ENCODE measurements around the gene RPS6KA3. TPM values are rescaled to one million over a fixed set of nuclear protein-coding genes. Genes with fewer than 3 reads are reported as not detected.

Gene RPS6KA3
- total RNA-seq, 1 donor from 2014 or later, result 50.9 TPM

GRCh38 chrX:20159797-20160385 lies 106.8 kb downstream of the RPS6KA3 start:
- TF ChIP-seq, protein P1, sequence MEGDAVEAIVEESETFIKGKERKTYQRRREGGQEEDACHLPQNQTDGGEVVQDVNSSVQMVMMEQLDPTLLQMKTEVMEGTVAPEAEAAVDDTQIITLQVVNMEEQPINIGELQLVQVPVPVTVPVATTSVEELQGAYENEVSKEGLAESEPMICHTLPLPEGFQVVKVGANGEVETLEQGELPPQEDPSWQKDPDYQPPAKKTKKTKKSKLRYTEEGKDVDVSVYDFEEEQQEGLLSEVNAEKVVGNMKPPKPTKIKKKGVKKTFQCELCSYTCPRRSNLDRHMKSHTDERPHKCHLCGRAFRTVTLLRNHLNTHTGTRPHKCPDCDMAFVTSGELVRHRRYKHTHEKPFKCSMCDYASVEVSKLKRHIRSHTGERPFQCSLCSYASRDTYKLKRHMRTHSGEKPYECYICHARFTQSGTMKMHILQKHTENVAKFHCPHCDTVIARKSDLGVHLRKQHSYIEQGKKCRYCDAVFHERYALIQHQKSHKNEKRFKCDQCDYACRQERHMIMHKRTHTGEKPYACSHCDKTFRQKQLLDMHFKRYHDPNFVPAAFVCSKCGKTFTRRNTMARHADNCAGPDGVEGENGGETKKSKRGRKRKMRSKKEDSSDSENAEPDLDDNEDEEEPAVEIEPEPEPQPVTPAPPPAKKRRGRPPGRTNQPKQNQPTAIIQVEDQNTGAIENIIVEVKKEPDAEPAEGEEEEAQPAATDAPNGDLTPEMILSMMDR (IDR thresholded peaks at IDR 0.05; ENCODE audit: unreplicated experiment), result no peak
- H3K27me3 Mint-ChIP-seq (ENCODE audit: unreplicated experiment), result no peaks in the 10 kb centered on the region
- no peak overlapping the region for H3K4me3 Mint-ChIP-seq (ENCODE audit: unreplicated experiment)
- DNase-seq (ENCODE audit: low spot score), result no peak
- no peak overlapping the region for H3K27ac Mint-ChIP-seq (ENCODE audit: unreplicated experiment)
- H3K4me1 Mint-ChIP-seq (ENCODE audit: unreplicated experiment), result no peaks in the 10 kb centered on the region
- no peaks in the 10 kb centered on the region for H3K9me3 Mint-ChIP-seq (ENCODE audit: unreplicated experiment)
- peaks cover 29% of the 10 kb centered on the region for H3K36me3 Mint-ChIP-seq (ENCODE audit: low read depth, unreplicated experiment)

DNA sequence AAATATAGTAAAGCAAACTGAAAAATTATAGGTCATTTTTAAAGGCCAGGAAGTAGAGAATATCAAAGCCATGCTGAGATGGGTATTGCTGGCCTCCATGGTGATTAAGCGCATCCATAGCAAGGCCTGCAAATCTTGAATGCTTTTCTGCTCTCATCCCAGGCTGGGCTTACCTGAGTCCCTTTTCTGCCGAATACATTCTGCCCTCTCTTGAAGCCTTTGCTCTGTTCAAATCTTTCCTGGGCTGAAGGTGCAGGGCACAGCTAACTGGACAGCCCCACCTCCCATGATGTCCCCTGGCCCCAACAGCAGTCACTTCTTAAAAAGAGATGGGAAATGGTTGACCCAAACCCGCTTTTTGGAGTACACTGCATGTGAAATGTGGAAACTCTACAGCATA lies 115.0 kb downstream of the RPS6KA3 start:
- no peaks in the 10 kb centered on the region for H3K27me3 Mint-ChIP-seq (ENCODE audit: unreplicated experiment)
- H3K27ac Mint-ChIP-seq (ENCODE audit: unreplicated experiment), result no peak overlapping the region
- no peak for DNase-seq (ENCODE audit: low spot score)
- TF ChIP-seq, protein P1 (IDR thresholded peaks at IDR 0.05; ENCODE audit: unreplicated experiment), result no peak
- H3K4me1 Mint-ChIP-seq (ENCODE audit: unreplicated experiment), result no peaks in the 10 kb centered on the region
- peaks cover 24% of the 10 kb centered on the region for H3K36me3 Mint-ChIP-seq (ENCODE audit: low read depth, unreplicated experiment)
- no peak overlapping the region for H3K4me3 Mint-ChIP-seq (ENCODE audit: unreplicated experiment)
- H3K9me3 Mint-ChIP-seq (ENCODE audit: unreplicated experiment), result no peaks in the 10 kb centered on the region

- H3K4me3 Mint-ChIP-seq (ENCODE audit: unreplicated experiment), result no peak overlapping the region
- H3K27ac Mint-ChIP-seq (ENCODE audit: unreplicated experiment), result no peak overlapping the region
- no peak for DNase-seq (ENCODE audit: low spot score)
- no peaks in the 10 kb centered on the region for H3K27me3 Mint-ChIP-seq (ENCODE audit: unreplicated experiment)
- peaks cover 11% of the 10 kb centered on the region for H3K36me3 Mint-ChIP-seq (ENCODE audit: low read depth, unreplicated experiment)
- H3K9me3 Mint-ChIP-seq (ENCODE audit: unreplicated experiment), result no peaks in the 10 kb centered on the region
- H3K4me1 Mint-ChIP-seq (ENCODE audit: unreplicated experiment), result no peaks in the 10 kb centered on the region
- TF ChIP-seq, protein P1 (IDR thresholded peaks at IDR 0.05; ENCODE audit: unreplicated experiment), result no peak
These were observed 117.4 kb downstream of the RPS6KA3 start for GRCh38 chrX:20149326-20149725.

DNA sequence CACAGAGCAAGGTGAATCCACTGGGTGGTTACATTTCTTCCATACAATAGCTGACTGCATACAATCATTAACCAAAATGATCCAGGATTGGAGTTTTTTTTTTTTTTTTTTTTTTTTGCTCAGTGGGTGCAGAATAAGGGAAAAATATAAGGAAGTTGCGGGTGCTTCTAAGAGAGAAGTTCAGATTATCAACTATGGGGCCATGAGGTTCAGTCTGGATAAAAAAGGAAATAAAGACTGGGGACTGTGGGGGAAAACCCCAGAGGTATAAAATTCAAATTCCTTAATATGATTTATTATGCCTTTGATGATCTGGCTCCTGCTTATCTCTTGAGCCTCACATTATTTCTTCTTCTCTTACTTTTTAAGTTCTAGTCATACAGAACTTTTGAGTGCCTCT lies 119.1 kb downstream of the RPS6KA3 start:
- Mint-ChIP-seq H3K36me3 (ENCODE audit: low read depth, unreplicated experiment) (peaks cover 8% of the 10 kb centered on the region), H3K4me1 (ENCODE audit: unreplicated experiment) (no peaks in the 10 kb centered on the region), H3K27me3 (ENCODE audit: unreplicated experiment) (peaks cover 3% of the 10 kb centered on the region), H3K27ac (ENCODE audit: unreplicated experiment) (no peak overlapping the region), H3K4me3 (ENCODE audit: unreplicated experiment) (no peak overlapping the region), H3K9me3 (ENCODE audit: unreplicated experiment) (no peaks in the 10 kb centered on the region)
- no peak for DNase-seq (ENCODE audit: low spot score)
- TF ChIP-seq, protein P1 (IDR thresholded peaks at IDR 0.05; ENCODE audit: unreplicated experiment), result no peak

DNA sequence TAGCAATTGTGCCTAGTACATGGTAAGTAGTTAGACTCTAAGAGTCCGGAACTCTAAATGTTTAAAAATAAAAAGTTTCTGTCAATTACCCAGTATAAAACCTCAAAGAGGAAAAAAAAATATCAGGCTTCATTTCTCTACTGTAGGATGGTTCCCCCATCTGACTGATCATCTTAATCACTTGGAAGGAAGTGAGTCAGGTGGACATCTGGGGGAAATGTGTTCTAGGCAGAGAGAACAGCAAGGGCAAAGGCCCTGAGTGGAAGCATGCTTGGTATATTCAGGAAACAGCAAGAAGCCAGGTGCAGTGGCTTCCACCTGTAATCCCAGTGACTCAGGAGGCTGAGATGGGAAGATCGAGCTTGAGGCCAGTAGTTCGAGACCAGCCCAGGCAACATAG lies 122.2 kb downstream of the RPS6KA3 start:
- H3K27me3 Mint-ChIP-seq (ENCODE audit: unreplicated experiment), result peaks cover 3% of the 10 kb centered on the region
- no peaks in the 10 kb centered on the region for H3K9me3 Mint-ChIP-seq (ENCODE audit: unreplicated experiment)

More for the DNA sequence above, 122.2 kb downstream of the RPS6KA3 start:
- peaks cover 4% of the 10 kb centered on the region for H3K4me1 Mint-ChIP-seq (ENCODE audit: unreplicated experiment)
- no peak overlapping the region for H3K27ac Mint-ChIP-seq (ENCODE audit: unreplicated experiment)
- no peak for DNase-seq (ENCODE audit: low spot score)
- TF ChIP-seq, protein P1 (IDR thresholded peaks at IDR 0.05; ENCODE audit: unreplicated experiment), result no peak
- no peaks in the 10 kb centered on the region for H3K36me3 Mint-ChIP-seq (ENCODE audit: low read depth, unreplicated experiment)
- H3K4me3 Mint-ChIP-seq (ENCODE audit: unreplicated experiment), result no peak overlapping the region
